Measurements from ENCODE around the gene PERCC1.

The PERCC1 gene

DNA sequence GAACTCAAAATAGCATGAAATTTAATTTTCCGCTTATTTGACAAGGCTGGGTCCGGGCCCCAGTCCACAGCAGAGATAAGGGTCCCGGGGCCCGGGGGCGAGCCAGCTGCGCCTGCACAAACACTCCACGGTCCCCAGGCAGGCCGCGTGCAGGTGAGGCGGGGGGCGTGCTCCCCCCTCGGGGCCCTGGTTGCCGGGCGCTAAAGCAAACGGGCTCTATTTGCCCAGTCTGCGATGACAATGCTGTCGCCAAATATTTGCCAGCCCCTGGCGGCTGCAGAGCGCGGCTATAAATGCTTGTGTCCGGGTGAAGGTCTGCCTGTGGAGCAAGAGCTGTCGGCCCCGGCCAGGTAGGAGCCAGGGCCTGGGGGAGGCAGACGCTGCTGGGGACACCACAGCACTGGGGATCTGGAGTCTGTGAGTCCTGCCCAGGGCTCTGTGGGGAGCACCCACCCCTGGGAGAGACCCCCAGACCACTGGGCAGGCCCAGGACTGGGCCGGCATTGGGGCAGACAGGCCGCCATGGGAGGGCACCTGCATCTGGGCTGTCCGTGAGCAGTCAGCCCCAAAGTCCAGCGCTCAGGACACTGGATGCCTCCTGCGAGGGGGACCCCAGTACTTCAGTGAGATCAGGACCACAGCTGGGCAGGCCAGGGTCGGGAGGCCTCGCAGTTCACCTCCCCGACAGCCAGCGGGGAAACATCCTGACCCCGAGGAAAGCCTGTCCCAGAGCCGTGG, at the start of gene PERCC1:
Gene PERCC1, plus strand, starts transcription at position 320 of the 738 bp plus-strand sequence. CDS start 1,516 bp downstream, outside the sequence.
- DNase-seq (ENCODE audit: low spot score), result no peak

DNA sequence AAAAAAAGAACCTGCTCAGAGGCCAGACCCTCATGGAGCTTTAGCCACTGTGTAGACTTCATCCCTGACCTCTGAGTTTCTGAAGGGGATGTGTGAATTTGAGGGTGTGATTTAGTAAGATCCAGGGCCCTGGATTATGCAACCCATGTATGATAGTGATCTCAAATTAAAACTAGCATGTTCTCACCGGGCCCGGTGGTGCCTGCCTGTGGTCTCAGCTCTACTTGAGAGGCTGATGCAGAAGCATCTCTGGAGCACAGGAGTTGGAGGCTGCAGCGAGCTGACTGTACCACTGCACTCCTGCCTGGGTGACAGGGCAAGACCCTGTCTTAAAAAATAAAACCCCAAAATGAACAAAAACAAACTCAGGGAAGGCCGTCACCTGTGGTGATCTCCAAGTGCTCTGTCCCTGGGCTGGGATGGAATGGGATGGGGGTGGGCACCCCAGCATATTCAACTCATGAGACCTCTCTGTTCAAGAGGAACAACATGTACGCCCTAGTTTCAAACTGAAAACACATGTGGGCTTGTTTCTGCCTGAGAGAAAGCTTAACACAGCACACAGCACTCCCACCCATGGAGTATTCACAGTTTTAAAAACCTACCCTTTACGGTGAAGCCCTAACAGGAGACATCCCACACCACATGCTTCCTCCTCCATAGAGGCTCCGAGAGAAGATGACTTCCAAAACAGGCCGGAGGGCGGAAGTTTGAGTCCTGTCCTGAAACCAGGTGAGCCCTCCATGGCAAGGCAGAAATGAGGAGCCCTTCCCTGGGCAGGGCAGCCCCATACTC, 49.1 kb upstream of the PERCC1 start:
- no peak for DNase-seq (ENCODE audit: low spot score)

DNA sequence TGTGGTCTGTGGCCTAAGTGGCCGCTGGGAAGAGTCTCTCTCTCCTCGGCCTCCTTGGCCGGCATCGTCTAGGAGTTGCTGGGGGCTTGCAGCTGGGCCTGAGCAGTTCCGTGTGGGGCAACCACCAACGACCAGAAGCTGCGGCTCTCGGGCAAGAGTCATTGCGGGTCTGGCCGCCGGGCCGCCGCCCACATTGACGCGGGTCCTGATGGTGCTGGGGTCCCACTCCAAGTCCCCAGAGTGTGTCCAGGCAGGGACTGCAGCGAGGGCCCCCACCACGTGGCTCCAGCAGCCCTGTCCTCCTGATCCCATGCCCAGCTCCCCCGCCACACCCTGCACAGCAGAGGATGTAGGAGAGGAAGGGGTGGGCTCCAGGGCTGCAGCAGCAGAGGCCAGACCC, 47.3 kb upstream of the PERCC1 start:
- DNase-seq (ENCODE audit: low spot score), result no peak

DNA sequence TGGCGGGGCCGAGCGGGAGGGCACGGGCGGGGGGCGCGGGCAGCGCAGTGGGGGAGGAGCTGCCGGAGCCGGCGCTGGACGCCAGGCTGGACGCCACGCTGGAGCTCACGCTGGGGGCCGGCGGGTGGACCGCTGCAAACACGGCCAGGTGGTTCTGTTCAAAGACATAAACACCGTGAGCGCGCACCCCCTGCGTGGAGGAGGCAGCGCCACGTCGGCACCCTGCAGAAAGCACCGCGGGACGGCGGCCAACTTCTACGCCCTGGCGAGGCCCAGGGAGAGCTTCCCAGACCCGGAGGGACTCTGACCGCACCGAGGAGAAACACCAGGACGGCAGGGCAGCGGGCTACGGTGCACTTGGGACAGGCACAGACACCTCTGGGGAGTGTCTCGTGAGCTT, 45.6 kb upstream of the PERCC1 start:
- no peak for DNase-seq (ENCODE audit: low spot score)

DNA sequence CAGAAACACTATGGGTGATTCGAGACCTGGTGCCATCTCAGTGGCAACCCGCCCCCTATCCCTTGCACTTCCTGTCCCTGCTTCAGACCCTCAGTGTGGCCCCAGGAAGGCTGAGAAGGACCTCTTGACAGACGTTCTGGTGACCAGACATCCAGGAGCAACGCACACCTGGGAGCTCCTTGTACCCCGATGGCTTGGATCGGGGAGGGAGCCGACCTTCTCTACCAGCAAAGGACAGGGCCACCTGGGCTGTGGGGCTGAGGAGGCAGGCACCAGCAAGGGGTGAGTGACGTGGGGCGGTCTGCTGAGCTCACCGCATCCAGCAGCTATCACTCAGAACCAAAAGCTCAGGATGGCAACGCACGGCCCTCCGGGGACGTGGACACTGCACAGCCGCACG, 43.5 kb upstream of the PERCC1 start:
- no peak for DNase-seq (ENCODE audit: low spot score)

DNA sequence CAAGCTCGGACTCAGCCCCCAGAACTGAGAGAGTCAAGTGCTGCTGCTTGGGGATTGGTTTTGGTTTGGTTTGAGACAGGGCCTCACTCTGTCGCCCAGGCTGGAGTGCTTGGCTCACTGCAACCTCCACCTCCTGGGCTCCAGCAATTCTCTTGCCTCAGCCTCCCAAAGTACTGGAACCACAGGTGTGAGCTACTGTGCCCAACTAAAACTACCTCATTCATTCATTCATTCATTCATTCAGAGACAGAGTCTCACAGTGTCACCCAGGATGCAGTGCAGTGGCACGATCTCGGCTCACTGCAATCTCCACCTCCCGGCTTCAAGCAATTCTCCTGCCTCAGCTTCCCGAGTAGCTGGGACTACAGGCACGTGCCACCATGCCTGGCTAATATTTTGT, 41.1 kb upstream of the PERCC1 start:
- no peak for DNase-seq (ENCODE audit: low spot score)

DNA sequence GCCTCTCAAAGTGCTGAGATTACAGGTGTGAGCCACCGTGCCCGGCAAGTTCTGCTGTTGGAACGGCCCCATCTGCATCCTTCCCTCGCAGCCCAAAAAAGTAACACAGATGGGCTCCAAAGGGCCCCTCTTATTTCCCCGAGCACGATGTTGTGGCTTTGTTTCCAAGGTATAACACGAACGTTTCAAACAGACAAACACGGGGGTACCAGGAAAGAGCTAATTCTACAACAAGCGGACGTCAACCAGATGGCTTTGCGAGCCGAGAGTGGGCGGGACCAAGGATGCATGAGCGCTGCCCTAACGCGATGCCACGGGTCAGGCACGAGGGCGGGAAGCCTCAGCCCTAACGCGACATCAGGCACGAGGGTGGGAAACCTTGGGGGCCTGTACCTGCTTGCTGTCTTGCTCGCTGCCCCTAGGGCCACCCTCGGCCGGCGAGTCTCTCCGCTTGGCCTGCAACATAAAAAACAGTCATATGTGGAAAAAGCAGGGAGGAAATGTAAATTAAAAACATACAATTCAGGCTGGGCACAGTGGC, 40.6 kb upstream of the PERCC1 start:
- no peak for DNase-seq (ENCODE audit: low spot score)

DNA sequence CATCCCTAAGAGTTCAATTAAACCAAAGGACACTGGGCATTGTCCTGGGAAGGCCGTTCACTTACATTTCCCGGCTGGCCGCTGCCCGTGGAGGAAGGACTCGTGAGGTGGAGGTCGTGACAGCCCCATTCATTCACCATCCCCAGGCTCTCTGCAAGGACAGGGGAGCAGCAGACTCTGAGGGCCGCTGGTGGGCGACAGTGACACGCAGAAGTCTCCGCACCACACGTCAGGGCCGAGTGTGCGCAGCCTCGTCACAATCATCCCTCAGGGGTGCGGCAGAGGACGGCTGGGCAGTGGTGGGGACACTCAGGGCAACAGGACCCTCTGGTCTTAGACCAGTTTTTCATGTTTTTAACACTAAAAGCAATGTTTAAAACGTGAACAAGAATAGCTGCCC, 38.1 kb upstream of the PERCC1 start:
- DNase-seq (ENCODE audit: low spot score), result no peak

DNA sequence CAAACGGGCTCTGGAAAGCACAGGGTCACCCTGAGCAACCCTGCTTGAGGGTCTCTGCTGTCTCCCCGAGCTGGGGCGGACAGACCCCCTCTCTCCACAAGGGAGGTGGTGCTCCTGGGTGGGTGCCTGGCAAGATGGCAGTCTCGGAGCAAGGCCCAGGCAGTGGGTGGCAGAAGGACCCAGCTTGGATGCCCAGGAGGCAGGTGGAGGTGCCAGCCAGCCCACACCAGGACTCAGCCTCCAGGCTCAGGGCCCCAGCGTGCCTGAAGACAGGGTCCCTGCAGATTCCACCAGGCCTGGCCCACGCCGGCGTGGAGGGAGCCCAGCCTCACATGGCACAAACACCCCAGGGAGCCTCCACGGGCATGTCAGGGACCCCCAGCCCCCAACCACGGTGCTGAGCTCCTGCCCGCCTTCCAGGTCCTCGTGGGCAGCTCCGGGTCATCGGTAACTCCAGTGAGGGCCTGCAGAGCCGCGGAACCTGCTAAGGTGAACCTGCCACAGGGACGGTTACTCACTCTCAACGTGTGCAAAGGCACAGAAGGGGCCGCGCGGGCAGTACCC, 37.2 kb upstream of the PERCC1 start:
- no peak for DNase-seq (ENCODE audit: low spot score)

DNA sequence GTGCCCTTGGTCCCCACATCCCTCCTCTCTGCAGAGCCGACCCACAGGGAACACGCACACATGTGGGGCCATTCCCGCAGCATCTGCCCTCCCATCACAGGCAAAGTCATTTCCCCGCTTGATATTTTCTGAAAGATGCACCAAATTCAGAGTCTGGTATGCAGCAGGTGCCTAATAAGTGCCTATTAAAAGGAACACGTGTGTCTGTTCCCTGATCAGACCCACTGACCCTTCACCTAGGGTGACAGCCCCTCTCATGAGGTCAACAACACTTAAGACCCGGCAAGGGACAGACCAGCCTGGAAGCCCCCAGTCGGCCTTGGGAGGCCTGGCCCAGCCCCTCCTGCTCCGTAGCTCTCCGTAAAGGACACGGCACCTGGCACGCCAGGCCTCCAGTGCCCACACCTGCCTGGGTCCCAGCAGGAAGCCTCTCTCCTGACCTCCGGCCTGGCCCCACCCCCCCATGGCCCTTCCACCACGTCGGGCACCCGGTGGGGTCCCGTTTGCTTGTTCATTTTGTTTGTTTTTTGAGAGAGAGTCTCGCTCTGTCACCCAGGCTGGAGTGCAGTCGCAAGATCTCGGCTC, 36.4 kb upstream of the PERCC1 start:
- no peak for DNase-seq (ENCODE audit: low spot score)

DNA sequence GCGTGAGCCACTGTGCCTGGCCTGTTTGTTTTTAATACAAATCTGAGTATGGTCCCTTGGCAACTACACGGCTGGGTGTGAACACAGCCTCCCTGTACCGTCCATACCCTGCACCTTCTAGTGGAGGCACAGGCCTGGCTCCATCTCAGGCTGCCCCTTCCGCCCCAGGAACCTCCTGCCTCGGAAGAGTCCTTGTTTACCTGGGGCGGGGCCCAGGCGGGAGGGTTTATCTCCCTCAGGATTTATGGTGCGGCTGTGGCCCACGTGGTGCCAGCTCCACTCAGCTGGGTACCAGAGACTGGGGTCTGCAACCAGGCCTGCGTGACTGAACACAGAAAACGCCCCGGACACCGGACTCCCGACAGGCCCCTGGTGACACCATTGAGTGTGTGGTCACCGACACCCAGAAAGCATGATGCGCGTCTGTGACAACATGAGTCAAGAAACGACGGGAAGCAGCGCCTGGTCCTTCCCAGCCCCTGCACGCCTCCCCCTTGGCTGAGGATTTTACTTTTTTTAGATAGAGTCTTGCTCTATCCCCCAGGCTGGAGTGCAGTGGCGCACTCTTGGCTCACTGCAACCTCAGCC, 35.3 kb upstream of the PERCC1 start:
- no peak for DNase-seq (ENCODE audit: low spot score)

DNA sequence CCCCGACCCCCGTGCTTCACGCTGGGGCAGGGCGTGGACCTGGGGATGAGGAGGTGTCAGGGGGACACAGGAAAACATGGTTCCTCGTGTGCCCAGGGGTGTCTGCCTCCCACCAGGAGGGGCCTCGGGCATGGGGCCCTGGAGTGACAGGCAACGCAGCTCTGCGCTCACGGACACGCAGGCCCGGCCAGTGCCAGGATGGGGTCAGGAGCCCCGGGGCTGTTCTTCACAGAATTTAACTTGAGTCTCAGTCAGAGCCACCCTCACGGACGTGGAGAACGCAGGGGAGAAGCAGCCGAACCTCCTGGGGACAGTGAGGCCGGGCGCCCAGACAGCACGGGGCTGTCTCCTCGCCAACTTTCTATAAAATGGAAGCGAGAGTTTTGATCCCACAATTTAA, 33.1 kb upstream of the PERCC1 start:
- DNase-seq (ENCODE audit: low spot score), result no peak

DNA sequence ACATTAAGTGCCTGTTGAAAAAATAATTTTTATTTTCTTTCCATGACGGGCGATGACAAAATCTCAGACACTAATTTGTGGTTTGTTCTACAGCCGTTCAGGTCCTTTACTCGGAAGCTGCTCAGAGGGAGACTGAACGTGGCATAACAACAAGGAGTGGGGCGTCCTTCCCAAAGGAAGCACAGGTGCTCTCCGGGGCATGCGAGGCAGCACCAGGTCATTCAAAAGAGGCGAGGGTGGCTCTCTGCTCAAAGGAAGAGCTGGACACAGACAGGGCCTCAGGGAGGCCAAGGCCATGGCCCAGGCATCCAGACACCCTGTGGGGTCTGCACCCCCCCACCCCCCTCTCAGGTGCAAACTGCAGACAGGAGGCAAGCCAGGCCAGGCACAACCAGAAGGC, 32.5 kb upstream of the PERCC1 start:
- DNase-seq (ENCODE audit: low spot score), result no peak

DNA sequence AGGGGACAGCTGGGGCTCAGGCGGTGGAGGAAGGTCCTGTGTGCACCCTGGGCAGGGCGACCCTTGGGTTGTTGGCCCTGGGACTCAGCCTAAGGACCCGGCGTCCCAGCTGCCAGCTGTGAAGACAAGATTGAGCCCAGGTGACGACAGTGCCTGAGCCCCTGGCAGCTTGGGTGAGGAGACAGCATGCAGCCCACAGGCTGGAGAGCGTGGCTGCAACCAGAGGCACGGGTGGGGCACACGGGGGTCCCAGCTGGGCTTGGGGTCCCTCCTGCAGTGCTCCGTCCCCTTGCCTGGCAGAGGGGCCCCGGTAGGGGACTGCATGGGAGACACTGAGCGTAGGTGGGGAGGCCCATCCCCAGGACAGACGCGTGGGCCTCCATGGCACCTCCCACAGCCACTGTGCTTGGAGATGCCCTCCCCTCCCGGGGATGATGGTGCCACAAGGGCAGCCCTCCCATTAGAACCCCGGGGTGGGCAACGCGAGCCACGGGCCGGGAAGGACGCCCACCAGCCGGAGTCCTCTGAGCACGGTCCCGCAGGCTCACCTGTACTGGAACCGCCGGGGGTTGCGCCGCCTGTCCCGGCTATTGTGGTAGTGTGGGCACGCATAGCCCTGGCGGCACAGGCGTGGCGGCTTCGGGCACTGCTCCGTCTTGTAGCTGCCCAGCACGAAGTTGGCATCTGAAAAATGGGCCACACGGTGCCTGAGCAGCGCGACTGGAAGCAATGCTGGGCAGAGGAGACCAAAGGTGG, 31.9 kb upstream of the PERCC1 start:
- no peak for DNase-seq (ENCODE audit: low spot score)

DNA sequence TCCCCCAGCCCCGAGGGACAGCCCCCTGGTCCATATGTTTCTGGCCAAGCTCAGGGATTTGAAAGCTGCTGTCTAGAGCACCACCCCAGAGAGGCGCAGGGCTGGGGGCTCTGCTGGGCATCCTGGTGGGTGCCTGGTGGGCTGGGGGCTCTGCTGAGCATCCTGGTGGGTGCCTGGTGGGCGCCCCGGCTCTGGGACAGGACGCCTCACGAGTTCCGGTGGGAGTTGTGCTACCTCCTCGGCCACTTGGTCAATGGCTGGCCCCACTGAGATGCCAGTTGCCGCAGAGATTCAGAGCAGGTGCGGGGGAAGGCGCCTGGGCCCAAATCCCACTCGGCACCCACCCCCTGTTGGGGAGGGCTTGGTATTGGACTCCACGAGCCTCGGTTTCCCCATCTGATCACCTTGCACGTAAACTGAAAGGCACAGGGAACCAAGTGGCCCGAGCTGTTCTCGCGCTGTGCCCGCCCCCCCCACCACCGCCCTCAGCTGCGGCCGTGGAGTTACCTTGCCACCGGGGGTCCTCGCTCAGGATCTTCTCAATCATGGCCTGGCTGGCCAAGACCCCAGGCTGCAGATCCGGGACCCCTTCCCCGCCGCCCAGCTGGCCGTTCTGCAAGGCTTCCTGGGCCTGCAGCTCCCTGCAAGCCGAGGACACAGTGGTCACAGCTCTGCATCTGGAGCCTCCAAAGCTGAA, 29.7 kb upstream of the PERCC1 start:
- DNase-seq (ENCODE audit: low spot score), result no peak

DNA sequence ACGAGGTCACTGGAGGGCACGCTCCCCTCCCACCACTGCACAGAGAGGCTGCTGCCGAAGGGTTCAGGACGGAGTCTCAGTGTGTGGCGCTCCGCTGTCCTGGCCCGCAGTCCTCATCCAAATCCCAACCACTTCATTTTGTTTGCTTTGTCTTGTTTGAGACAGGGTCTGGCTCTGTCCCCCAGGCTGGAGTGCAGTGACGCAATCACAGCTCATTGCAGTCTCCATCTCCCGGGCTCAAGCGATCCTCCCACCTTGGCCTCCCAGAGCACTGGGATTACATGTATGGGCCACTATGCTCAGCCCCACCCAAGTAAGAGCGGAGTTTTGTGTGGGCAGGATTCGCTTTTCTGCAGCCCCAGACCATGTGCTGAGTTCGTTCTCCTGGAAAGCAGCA, 29.1 kb upstream of the PERCC1 start:
- no peak for DNase-seq (ENCODE audit: low spot score)

DNA sequence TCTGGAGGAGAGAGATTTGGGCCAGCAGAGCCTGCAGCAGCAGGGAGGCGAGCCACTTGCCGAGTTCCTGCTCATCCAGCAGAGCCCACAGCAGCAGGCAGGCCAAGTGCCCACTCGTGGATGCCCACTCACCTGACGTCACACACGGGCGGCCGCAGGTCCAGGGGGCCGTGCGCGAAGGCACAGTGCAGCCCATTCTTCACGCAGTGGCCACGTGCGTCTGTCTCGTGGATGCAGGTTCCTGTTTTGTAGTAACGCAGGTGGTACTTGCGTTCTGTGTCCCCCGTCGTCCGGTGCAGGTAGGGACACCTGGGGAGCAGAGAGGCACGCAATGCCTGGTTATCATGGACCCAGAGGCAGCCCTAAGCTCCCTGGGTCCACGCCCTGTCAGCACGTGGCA, 27.8 kb upstream of the PERCC1 start:
- no peak for DNase-seq (ENCODE audit: low spot score)

DNA sequence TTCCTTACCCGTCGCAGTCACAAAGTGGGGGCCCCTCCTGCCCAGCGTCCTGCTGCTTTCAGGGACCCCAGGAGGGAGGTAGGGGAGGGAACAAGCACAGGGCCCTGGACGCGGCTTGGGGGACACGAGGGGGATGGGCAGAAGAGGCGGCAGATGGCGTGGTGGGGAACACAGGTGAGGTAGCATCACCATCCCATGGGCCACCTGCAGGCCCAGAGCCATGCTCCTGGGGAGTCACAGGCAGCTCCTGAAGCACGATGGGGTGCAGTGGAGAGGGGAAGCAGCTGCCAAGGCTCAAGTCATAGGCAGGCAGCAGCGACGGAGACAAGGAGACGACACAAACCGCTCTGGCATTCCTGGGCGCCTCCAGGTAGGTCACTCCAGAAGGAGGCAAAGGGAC, 27.1 kb upstream of the PERCC1 start:
- no peak for DNase-seq (ENCODE audit: low spot score)

DNA sequence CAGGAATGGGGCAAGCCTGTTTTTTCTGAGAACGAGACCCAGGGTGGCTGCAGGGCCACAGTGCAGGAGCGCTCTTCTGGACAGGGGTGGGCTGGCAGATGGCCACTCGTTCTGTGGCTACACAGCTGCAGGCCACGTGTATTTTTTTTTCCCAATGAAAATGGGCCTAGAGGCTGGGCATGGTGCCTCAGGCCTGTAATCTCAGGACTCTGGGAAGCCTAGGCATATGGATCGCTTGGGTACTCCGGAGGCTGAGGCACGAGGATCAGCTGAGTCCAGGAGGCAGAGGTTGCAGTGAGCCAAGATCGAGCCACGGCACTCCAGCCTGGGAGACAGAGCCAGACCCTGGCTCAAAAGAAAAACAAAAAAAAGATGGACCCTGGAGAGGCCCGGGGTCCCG, 23.1 kb upstream of the PERCC1 start:
- DNase-seq (ENCODE audit: low spot score), result no peak

DNA sequence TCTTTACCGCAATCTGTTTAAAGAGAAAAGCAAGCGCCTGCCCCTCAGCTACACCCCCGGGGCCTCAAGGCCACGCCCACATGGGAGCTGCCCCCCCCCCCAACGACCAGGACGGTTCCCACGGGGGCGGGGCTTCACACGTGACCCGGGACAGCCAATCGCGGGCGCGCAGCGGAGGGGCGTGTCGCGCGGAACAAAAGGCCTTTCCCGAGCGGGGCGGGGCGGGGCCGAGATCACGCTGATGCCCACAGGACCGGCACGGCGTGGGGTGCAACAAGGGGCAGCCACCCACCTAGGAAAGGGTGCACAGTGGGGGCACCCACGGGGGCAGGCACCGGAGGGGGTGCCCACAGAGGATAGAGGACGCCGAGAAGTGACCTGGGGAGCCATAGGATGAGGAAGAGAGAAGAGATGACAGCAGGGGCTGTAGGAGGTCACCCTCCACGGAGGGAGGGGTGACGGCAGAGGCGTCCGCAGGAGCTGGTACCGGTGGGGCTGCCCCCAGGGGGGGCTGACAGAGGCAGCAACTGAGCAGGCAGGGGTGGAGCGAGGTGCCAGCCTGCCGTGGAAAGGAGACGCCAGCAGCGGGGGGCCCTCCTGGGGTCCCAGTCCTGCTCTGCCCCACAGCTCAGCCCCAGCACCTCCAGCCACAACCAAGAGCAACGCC, 22.6 kb upstream of the PERCC1 start:
- peak; percentile 88 for DNase-seq (ENCODE audit: low spot score)
